Measurements from ENCODE around the gene WFDC2. TPM values are rescaled to one million over a fixed set of nuclear protein-coding genes. Genes with fewer than 3 reads are reported as not detected.

Gene WFDC2
- total and polyA plus RNA-seq, 2 of the 13 experiments (the other 11 are each of a cell fraction or from before 2014, with no cell fraction given), result 0.33 TPM; not detected in 1

DNA sequence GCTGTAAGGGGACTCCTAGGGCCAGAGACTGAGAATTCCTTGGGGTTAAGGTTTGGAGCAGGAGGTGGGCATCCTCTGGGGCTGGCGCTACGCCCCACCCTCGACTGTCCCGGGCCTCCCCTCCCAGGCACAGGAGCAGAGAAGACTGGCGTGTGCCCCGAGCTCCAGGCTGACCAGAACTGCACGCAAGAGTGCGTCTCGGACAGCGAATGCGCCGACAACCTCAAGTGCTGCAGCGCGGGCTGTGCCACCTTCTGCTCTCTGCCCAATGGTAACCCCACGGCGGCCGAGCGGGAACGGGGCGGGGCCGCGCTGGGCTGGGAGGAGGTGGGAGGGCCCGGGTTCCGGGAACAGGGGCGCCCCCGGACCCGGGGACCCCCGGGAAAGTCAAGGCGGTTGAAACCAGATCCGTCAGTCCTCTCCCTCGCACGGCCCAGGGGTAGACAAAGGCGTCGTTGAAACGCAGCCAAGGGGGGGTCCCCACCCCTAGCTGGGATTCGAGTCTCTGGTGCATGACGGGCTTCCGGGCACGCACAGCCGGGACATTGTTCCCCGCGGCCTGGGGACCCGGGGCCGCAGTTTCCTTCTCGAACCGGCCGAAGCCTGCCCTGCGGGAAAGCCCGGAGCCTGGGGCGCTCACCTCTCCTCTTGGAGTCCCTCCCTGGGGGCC is 844 bp downstream of the WFDC2 start (continued):
- TF ChIP-seq, protein P1, sequence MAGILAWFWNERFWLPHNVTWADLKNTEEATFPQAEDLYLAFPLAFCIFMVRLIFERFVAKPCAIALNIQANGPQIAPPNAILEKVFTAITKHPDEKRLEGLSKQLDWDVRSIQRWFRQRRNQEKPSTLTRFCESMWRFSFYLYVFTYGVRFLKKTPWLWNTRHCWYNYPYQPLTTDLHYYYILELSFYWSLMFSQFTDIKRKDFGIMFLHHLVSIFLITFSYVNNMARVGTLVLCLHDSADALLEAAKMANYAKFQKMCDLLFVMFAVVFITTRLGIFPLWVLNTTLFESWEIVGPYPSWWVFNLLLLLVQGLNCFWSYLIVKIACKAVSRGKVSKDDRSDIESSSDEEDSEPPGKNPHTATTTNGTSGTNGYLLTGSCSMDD (CRISPR knock-in tag; IDR thresholded peaks at IDR 0.05), result no peak
- no peak for TF ChIP-seq SOX6 (IDR thresholded peaks at IDR 0.05)
- 0 out of 2 replicates have a peak, but pooled peaks have one; percentile 21 for TF ChIP-seq SOX6 (CRISPR knock-in tag; IDR thresholded peaks at IDR 0.05)
- TF ChIP-seq, protein P2, sequence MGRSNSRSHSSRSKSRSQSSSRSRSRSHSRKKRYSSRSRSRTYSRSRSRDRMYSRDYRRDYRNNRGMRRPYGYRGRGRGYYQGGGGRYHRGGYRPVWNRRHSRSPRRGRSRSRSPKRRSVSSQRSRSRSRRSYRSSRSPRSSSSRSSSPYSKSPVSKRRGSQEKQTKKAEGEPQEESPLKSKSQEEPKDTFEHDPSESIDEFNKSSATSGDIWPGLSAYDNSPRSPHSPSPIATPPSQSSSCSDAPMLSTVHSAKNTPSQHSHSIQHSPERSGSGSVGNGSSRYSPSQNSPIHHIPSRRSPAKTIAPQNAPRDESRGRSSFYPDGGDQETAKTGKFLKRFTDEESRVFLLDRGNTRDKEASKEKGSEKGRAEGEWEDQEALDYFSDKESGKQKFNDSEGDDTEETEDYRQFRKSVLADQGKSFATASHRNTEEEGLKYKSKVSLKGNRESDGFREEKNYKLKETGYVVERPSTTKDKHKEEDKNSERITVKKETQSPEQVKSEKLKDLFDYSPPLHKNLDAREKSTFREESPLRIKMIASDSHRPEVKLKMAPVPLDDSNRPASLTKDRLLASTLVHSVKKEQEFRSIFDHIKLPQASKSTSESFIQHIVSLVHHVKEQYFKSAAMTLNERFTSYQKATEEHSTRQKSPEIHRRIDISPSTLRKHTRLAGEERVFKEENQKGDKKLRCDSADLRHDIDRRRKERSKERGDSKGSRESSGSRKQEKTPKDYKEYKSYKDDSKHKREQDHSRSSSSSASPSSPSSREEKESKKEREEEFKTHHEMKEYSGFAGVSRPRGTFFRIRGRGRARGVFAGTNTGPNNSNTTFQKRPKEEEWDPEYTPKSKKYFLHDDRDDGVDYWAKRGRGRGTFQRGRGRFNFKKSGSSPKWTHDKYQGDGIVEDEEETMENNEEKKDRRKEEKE (IDR thresholded peaks at IDR 0.05), result no peak
- no peak for TF ChIP-seq PCBP1 (IDR thresholded peaks at IDR 0.05; ENCODE audit: borderline replicate concordance, low read depth, low read length)
- TF ChIP-seq, protein P3, sequence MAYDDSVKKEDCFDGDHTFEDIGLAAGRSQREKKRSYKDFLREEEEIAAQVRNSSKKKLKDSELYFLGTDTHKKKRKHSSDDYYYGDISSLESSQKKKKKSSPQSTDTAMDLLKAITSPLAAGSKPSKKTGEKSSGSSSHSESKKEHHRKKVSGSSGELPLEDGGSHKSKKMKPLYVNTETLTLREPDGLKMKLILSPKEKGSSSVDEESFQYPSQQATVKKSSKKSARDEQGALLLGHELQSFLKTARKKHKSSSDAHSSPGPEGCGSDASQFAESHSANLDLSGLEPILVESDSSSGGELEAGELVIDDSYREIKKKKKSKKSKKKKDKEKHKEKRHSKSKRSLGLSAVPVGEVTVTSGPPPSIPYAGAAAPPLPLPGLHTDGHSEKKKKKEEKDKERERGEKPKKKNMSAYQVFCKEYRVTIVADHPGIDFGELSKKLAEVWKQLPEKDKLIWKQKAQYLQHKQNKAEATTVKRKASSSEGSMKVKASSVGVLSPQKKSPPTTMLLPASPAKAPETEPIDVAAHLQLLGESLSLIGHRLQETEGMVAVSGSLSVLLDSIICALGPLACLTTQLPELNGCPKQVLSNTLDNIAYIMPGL (CRISPR knock-in tag; IDR thresholded peaks at IDR 0.05; ENCODE audit: borderline replicate concordance in 1 of 2, low read depth in 1 of 2), result no peak
- TF ChIP-seq, protein P4, sequence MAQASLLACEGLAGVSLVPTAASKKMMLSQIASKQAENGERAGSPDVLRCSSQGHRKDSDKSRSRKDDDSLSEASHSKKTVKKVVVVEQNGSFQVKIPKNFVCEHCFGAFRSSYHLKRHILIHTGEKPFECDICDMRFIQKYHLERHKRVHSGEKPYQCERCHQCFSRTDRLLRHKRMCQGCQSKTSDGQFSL (CRISPR knock-in tag; IDR thresholded peaks at IDR 0.05), result no peak
- no peak for TF ChIP-seq ZNF674 (CRISPR knock-in tag; IDR thresholded peaks at IDR 0.05; ENCODE audit: low read depth)
- peak; percentile 32; the same call in 1 of the 2 replicates for TF ChIP-seq FOXO1 (CRISPR knock-in tag; IDR thresholded peaks at IDR 0.05)
- TF ChIP-seq ARNTL (CRISPR knock-in tag; IDR thresholded peaks at IDR 0.05), result no peak
- no peak for TF ChIP-seq REL (CRISPR knock-in tag; conservative IDR thresholded peaks at IDR 0.05)
- TF ChIP-seq FOXK2 (IDR thresholded peaks at IDR 0.05), result no peak
- TF ChIP-seq SIX4 (CRISPR knock-in tag; IDR thresholded peaks at IDR 0.05), result no peak
- TF ChIP-seq, protein P5, sequence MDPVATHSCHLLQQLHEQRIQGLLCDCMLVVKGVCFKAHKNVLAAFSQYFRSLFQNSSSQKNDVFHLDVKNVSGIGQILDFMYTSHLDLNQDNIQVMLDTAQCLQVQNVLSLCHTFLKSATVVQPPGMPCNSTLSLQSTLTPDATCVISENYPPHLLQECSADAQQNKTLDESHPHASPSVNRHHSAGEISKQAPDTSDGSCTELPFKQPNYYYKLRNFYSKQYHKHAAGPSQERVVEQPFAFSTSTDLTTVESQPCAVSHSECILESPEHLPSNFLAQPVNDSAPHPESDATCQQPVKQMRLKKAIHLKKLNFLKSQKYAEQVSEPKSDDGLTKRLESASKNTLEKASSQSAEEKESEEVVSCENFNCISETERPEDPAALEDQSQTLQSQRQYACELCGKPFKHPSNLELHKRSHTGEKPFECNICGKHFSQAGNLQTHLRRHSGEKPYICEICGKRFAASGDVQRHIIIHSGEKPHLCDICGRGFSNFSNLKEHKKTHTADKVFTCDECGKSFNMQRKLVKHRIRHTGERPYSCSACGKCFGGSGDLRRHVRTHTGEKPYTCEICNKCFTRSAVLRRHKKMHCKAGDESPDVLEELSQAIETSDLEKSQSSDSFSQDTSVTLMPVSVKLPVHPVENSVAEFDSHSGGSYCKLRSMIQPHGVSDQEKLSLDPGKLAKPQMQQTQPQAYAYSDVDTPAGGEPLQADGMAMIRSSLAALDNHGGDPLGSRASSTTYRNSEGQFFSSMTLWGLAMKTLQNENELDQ (CRISPR knock-in tag; IDR thresholded peaks at IDR 0.05; ENCODE audit: borderline replicate concordance), result no peak
- TF ChIP-seq ZNF205 (CRISPR knock-in tag; IDR thresholded peaks at IDR 0.05), result no peak
- TF ChIP-seq, protein P6, sequence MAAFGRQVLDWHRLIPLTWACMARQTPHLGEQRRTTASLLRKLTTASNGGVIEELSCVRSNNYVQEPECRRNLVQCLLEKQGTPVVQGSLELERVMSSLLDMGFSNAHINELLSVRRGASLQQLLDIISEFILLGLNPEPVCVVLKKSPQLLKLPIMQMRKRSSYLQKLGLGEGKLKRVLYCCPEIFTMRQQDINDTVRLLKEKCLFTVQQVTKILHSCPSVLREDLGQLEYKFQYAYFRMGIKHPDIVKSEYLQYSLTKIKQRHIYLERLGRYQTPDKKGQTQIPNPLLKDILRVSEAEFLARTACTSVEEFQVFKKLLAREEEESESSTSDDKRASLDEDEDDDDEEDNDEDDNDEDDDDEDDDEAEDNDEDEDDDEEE (CRISPR knock-in tag; IDR thresholded peaks at IDR 0.05), result no peak
- TF ChIP-seq GATA4 (IDR thresholded peaks at IDR 0.05; ENCODE audit: borderline replicate concordance, low read depth), result no peak
- TF ChIP-seq U2AF1 (optimal IDR thresholded peaks at IDR 0.05; ENCODE audit: low read depth, low read length), result peak; percentile 52
- TF ChIP-seq TAF15 (IDR thresholded peaks at IDR 0.05; ENCODE audit: low read depth, low read length, poor library complexity, severe bottlenecking), result peak; percentile 38

Measured in HepG2 (cell line).